ENCODE results near the gene PRRT1.

GRCh38 chr6:32112431-32112980, 39.2 kb downstream of the PRRT1 start:
- TF ChIP-seq CTCF (conservative IDR thresholded peaks at IDR 0.05) = no peak
- TF ChIP-seq EZH2 (IDR thresholded peaks at IDR 0.05; ENCODE audit: low read depth) = no peak

Measured in PC-9 (cell line).